NCI-H524 (cell line): ENCODE results near the gene ATIC.

Experiments
- DNase-seq, 2 experiments: peaks; one replicate each; lab custom pipeline; 2025; lab: John Stamatoyannopoulos, UW

The ATIC gene

GRCh38 chr2:215361211-215361875 is 49.5 kb downstream of the ATIC start:
- no peak for DNase-seq

GRCh38 chr2:215361876-215362561 is 50.2 kb downstream of the ATIC start:
- no peak for DNase-seq

- no peak for DNase-seq
These were observed 50.7 kb downstream of the ATIC start for GRCh38 chr2:215362562-215362904.

- DNase-seq, result no peak
These were observed 51.2 kb downstream of the ATIC start for GRCh38 chr2:215363039-215363438.

- DNase-seq, result no peak
These were observed 51.8 kb downstream of the ATIC start for GRCh38 chr2:215363461-215364156.

GRCh38 chr2:215364157-215365155 is 52.6 kb downstream of the ATIC start:
- DNase-seq, result no peak

- DNase-seq, result no peak
These were observed 53.4 kb downstream of the ATIC start for GRCh38 chr2:215365184-215365658.

GRCh38 chr2:215366440-215367032 is 54.7 kb downstream of the ATIC start:
- DNase-seq, result no peak

GRCh38 chr2:215367662-215368492 is 56.0 kb downstream of the ATIC start:
- no peak for DNase-seq

- no peak for DNase-seq
These were observed 56.6 kb downstream of the ATIC start for GRCh38 chr2:215368493-215368809.

GRCh38 chr2:215369181-215369760 is 57.4 kb downstream of the ATIC start:
- peak in 1 of 2 experiments; percentile 40 for DNase-seq

GRCh38 chr2:215370112-215370965 is 58.5 kb downstream of the ATIC start:
- no peak for DNase-seq

- no peak for DNase-seq
These were observed 60.3 kb downstream of the ATIC start for GRCh38 chr2:215371915-215372897.

- DNase-seq, result no peak
These were observed 61.2 kb downstream of the ATIC start for GRCh38 chr2:215372968-215373649.

- no peak for DNase-seq
These were observed 62.1 kb downstream of the ATIC start for GRCh38 chr2:215374002-215374401.

GRCh38 chr2:215374642-215375466 is 63.0 kb downstream of the ATIC start:
- no peak for DNase-seq

GRCh38 chr2:215375467-215375830 is 63.6 kb downstream of the ATIC start:
- DNase-seq, result no peak
